ENCODE measurements around the gene ANKK1. TPM values are rescaled to one million over a fixed set of nuclear protein-coding genes. Genes with fewer than 3 reads are reported as not detected.

ANKK1 gene
- total and polyA plus RNA-seq, 8 donors = 0.73 TPM; not detected in 7

GRCh38 chr11:113363406-113363805 lies 24.2 kb upstream of the ANKK1 start:
- TF ChIP-seq POLR2A (IDR thresholded peaks at IDR 0.05) (no peak), CTCF (IDR thresholded peaks at IDR 0.05) (no peak), POLR2AphosphoS5 (IDR thresholded peaks at IDR 0.05) (no peak)
- intact Hi-C loops (cut with DNase I; ENCODE audit: low total_unique reads) = no loop called here
- no peaks in the 10 kb centered on the region for H3K9me3 ChIP-seq
- no peak overlapping the region for H3K27ac ChIP-seq
- no peak overlapping the region for H3K4me3 ChIP-seq
- no peaks in the 10 kb centered on the region for H3K4me1 ChIP-seq
- no peak for DNase-seq
- 66 to 84% (median 80%) methylated on average over 5 of the region's 5 CpGs for WGBS, 5 donors
- H3K27me3 ChIP-seq = no peaks in the 10 kb centered on the region
- H3K36me3 ChIP-seq = peaks cover 47 to 99% (median 97%) of the 10 kb centered on the region in 4 donors

- no peak overlapping the region for H3K27ac ChIP-seq
- peaks cover 45 to 99% (median 97%) of the 10 kb centered on the region in 4 donors for H3K36me3 ChIP-seq
- no peaks in the 10 kb centered on the region for H3K27me3 ChIP-seq
- no peaks in the 10 kb centered on the region for H3K4me1 ChIP-seq
- H3K4me3 ChIP-seq = no peak overlapping the region
- DNase-seq = no peak
- 80 to 87% (median 82%) methylated on average over 7 of the region's 7 CpGs for WGBS, 5 donors
- TF ChIP-seq POLR2A (IDR thresholded peaks at IDR 0.05) (no peak), EP300 (IDR thresholded peaks at IDR 0.05) (no peak), POLR2AphosphoS5 (IDR thresholded peaks at IDR 0.05) (no peak), CTCF (IDR thresholded peaks at IDR 0.05) (no peak)
- intact Hi-C loops (cut with DNase I; ENCODE audit: low total_unique reads) = no loop called here
- H3K9me3 ChIP-seq = no peaks in the 10 kb centered on the region
Measured at GRCh38 chr11:113363996-113364641, 23.5 kb upstream of the ANKK1 start.

DNA sequence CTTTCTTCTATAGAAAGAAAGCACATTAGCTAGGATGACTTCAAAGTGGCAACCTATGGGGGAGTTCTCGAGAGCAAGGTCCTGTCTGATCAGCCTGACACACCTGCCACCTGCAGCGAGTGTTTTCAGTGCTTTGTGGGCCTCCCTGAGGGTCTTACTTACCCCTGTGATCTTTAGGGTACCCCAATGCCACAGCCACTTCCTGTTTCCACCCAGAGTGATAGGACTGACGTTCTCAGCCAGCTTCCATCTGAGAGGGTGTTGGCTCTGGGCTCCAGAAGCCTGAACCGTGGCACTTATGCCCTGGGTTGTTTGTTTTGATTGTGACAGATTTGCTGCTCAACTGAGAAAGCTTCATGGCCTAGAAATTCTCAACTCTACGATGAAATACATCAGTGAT lies 21.7 kb upstream of the ANKK1 start:
- intact Hi-C loops (cut with DNase I; ENCODE audit: low total_unique reads) = no loop called here
- no peak overlapping the region for H3K27ac ChIP-seq
- peaks cover 40 to 96% (median 90%) of the 10 kb centered on the region in 4 donors for H3K36me3 ChIP-seq
- no peaks in the 10 kb centered on the region for H3K9me3 ChIP-seq
- no peak for DNase-seq
- H3K4me3 ChIP-seq = no peak overlapping the region
- no peak for TF ChIP-seq CTCF (IDR thresholded peaks at IDR 0.05)
- no peak for TF ChIP-seq POLR2A (IDR thresholded peaks at IDR 0.05)
- TF ChIP-seq EP300 (IDR thresholded peaks at IDR 0.05) = no peak
- no peak for TF ChIP-seq POLR2AphosphoS5 (IDR thresholded peaks at IDR 0.05)
- H3K27me3 ChIP-seq = no peaks in the 10 kb centered on the region
- WGBS, 5 donors = 61 to 73% (median 67%) methylated on average over 5 of the region's 5 CpGs
- no peaks in the 10 kb centered on the region for H3K4me1 ChIP-seq

- TF ChIP-seq POLR2AphosphoS5 (IDR thresholded peaks at IDR 0.05) = no peak
- no peak for TF ChIP-seq EP300 (IDR thresholded peaks at IDR 0.05)
- no peak for TF ChIP-seq CTCF (IDR thresholded peaks at IDR 0.05)
- no peak for TF ChIP-seq POLR2A (IDR thresholded peaks at IDR 0.05)
- 56 to 76% (median 62%) methylated on average over 3 of the region's 3 CpGs for WGBS, 5 donors
- intact Hi-C loops (cut with DNase I; ENCODE audit: low total_unique reads) = no loop called here
- Histone ChIP-seq H3K9me3 (no peaks in the 10 kb centered on the region), H3K4me1 (no peaks in the 10 kb centered on the region), H3K4me3 (no peak overlapping the region), H3K36me3 (peaks cover 23 to 85% (median 56%) of the 10 kb centered on the region in 4 donors), H3K27me3 (no peaks in the 10 kb centered on the region), H3K27ac (no peak overlapping the region)
- no peak for DNase-seq
Measured at GRCh38 chr11:113369411-113369810, 18.2 kb upstream of the ANKK1 start.

Data from stomach (tissue), 9 donors.